22Rv1 (cell line): Measurements from ENCODE around the gene PAK6.

Experiments
- ZFX ChIP-seq: fragments of 450-650 bp; IDR thresholded peaks from 2 replicates; pipeline ENCODE4 v1.6.1; 2017; ENCODE audit warnings: antibody characterized with exemption, borderline replicate concordance
- TF ChIP-seq, protein P1 (sequence below): fragments of 450-650 bp; IDR thresholded peaks from 2 replicates; pipeline ENCODE4 v1.5.1; 2017; ENCODE audit warnings: mild to moderate bottlenecking

DNA sequence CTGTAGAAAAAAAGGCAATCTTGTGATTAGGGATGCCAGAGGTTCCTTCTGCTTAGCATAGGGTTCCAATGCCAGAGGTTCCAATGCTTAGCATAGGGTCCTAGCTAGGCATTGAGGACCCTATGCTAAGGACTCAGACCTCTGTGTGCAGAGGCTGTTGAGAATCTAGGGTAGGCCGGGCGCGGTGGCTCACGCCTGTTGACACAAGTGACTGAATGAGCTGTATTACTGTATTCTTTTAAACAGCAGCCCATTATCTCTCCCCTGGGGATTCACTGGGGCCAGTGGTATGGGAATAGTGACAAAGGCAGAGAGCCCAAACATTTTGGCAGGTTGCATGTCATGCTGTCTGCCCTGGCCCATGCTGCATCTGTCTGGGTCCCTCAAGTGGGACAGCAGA, 16.2 kb downstream of the PAK6 start:
- TF ChIP-seq, protein P1, sequence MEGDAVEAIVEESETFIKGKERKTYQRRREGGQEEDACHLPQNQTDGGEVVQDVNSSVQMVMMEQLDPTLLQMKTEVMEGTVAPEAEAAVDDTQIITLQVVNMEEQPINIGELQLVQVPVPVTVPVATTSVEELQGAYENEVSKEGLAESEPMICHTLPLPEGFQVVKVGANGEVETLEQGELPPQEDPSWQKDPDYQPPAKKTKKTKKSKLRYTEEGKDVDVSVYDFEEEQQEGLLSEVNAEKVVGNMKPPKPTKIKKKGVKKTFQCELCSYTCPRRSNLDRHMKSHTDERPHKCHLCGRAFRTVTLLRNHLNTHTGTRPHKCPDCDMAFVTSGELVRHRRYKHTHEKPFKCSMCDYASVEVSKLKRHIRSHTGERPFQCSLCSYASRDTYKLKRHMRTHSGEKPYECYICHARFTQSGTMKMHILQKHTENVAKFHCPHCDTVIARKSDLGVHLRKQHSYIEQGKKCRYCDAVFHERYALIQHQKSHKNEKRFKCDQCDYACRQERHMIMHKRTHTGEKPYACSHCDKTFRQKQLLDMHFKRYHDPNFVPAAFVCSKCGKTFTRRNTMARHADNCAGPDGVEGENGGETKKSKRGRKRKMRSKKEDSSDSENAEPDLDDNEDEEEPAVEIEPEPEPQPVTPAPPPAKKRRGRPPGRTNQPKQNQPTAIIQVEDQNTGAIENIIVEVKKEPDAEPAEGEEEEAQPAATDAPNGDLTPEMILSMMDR = no peak
- no peak for TF ChIP-seq ZFX
